Epidermal melanocyte (primary cell): ENCODE measurements around the gene RAPGEF1.
A peak's percentile ranks its signal among the peaks of the same experiment; 100 is the strongest.

ENCODE experiments used
- DNase-seq: peaks from one replicate; pipeline ENCODE4 v3.0.0; 2011; ENCODE audit warnings: low spot score; ENCODE audit not compliant: insufficient read length

Gene RAPGEF1

GRCh38 chr9:131534721-131535237 lies 205.1 kb downstream of the RAPGEF1 start:
- no peak for DNase-seq

- peak; percentile 98 for DNase-seq
Measured at GRCh38 chr9:131530920-131531832, 208.7 kb downstream of the RAPGEF1 start, which contains the start of gene UCK1. UCK1 (minus strand) TSS chr9:131531263; CDS start chr9:131531174, 89 bp downstream.

GRCh38 chr9:131530546-131530919 lies 209.3 kb downstream of the RAPGEF1 start:
- DNase-seq = peak; percentile 92

GRCh38 chr9:131529597-131530545 lies 210.0 kb downstream of the RAPGEF1 start:
- no peak for DNase-seq

GRCh38 chr9:131528886-131529505 lies 210.9 kb downstream of the RAPGEF1 start:
- DNase-seq = no peak

- DNase-seq = no peak
Measured at GRCh38 chr9:131528186-131528585, 211.7 kb downstream of the RAPGEF1 start.
